B cell (primary cell): ENCODE measurements around the gene SMARCAD1.

ENCODE experiments used
- CTCF ChIP-seq: fragments of 200-600 bp; IDR thresholded peaks from one replicate; pipeline ENCODE4 v1.8.0; 2022; ENCODE audit warnings: antibody characterized with exemption, mild to moderate bottlenecking
- EZH2 ChIP-seq: IDR thresholded peaks from 2 replicates; pipeline ENCODE4 v1.6.1; 2012; ENCODE audit warnings: borderline replicate concordance, low read depth, mild to moderate bottlenecking, moderate library complexity, low read length; ENCODE audit not compliant: insufficient read depth, poor library complexity, severe bottlenecking

GRCh38 chr4:94168321-94168720 is 39.3 kb upstream of the SMARCAD1 start:
- TF ChIP-seq EZH2 = no peak
- no peak for TF ChIP-seq CTCF
